ENCODE results near the gene BTG3. TPM values are rescaled to one million over a fixed set of nuclear protein-coding genes. Genes with fewer than 3 reads are reported as not detected.

The BTG3 gene

Small RNA genes lying within 50 kb of the gene (small RNA-seq; reads per million reads assigned to genes)
- gene RF00019 (ENCODE audit: low read depth) = not detected

All from mesenchymal stem cell (in vitro differentiated cells and primary cell).